Body of pancreas (tissue), 4 donors: ENCODE results near the gene CDKAL1. TPM values are rescaled to one million over a fixed set of nuclear protein-coding genes. Genes with fewer than 3 reads are reported as not detected.

Experiments
- ATAC-seq: fragments of 150-250 bp; one replicate; pipeline ENCODE4 v1.9.1; 2016
- DNase-seq, 4 donors: peaks; one replicate each; pipeline ENCODE4 v3.0.0-alpha.2; 2019
- H3K27ac ChIP-seq, 4 donors: fragments of 200-600 bp; sonication (generic); 1 replicate in 3 of 4; 2 replicates in 1 of 4; pipeline versions ENCODE4 v1.5.1 to v1.6.1; 2016 to 2019; ENCODE audit warnings: mild to moderate bottlenecking in 1 of 4, mixed read lengths in 1 of 4, moderate library complexity in 1 of 4
- H3K27me3 ChIP-seq, 2 donors: fragments of 200-600 bp; sonication (generic); one replicate each; pipeline ENCODE4 v1.6.0; 2016; ENCODE audit warnings: mild to moderate bottlenecking in 1 of 2
- H3K36me3 ChIP-seq, 2 donors: fragments of 200-600 bp; sonication (generic); replicated peaks in 1 of 2; 2 replicates each; pipeline ENCODE4 v1.5.1; 2016; ENCODE audit warnings: low read depth in 2 of 2; ENCODE audit not compliant: insufficient read depth in 1 of 2
- H3K4me1 ChIP-seq: fragments of 200-600 bp; sonication (generic); one replicate; pipeline ENCODE4 v1.6.0; 2016
- H3K4me3 ChIP-seq, 2 donors: fragments of 200-600 bp; sonication (generic); 1 replicate in 1 of 2; 2 replicates in 1 of 2; pipeline ENCODE4 v1.5.1; 2016 to 2019
- H3K9me3 ChIP-seq, 3 donors: fragments of 200-600 bp; sonication (generic); 1 replicate in 2 of 3; 2 replicates in 1 of 3; pipeline ENCODE4 v1.5.1; 2016
- CTCF ChIP-seq, 7 experiments: fragments of 450-650 bp in 4 of 7; fragments of 200-600 bp in 3 of 7; sonication (generic) in 3 of 7; IDR thresholded peaks; one replicate each; pipeline ENCODE4 v1.5.1; 2016 to 2019; ENCODE audit warnings: antibody characterized with exemption in 7 of 7
- POLR2A ChIP-seq, 3 donors: fragments of 450-650 bp; IDR thresholded peaks; one replicate each; pipeline ENCODE4 v1.6.1; 2016; ENCODE audit warnings: antibody characterized with exemption in 3 of 3, mild to moderate bottlenecking in 2 of 3
- WGBS, 2 donors: methylation state at CpG; one replicate each; pipeline ENCODE4 v1.1.5; 2017; 5-methylcytosine and 5-hydroxymethylcytosine counted together
- intact Hi-C: fragments of 100-400 bp; cut with DNase I; formaldehyde crosslinking; loops from one replicate; pipeline ENCODE4 v1.15.1; 2023
- total RNA-seq, 2 donors: library from RNA; depleted of rRNA; stranded (reverse); fragments of >200 nt; gene quantifications; one replicate each; pipeline ENCODE4 v1.1.0, GENCODE V29; 2016

The CDKAL1 gene
- total RNA-seq, 2 donors from 2014 or later: 16.3 to 18.1 TPM

DNA sequence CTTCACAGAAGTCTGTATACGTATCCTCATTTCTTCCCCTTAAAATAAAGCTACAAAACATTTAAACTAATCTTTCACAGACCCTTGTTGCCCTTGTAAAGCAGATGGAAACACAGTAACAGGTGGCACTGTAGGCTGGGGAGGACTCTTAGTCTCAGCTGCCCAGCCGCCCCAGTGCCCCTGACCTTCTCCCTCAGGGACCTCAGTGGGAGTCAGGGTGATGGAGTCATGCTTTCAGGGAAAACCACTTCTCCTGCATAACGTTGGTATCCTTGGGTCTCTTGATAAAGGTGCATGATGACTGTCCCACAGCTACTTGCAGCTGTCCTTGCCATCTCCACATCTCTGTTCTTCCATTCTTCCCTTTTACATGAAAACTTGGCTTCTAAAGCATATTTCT lies 198.6 kb downstream of the CDKAL1 start:
- intact Hi-C loops: no loop called here
- 65 to 72% methylated on average over 3 of the region's 3 CpGs for WGBS, 2 donors
- H3K36me3 ChIP-seq: no peaks in the 10 kb centered on the region
- no peak overlapping the region for H3K27ac ChIP-seq
- H3K9me3 ChIP-seq: no peaks in the 10 kb centered on the region
- no peaks in the 10 kb centered on the region for H3K4me1 ChIP-seq
- H3K4me3 ChIP-seq: no peak overlapping the region
- no peak for TF ChIP-seq POLR2A (IDR thresholded peaks at IDR 0.05)
- ATAC-seq (no peak), DNase-seq (no peak)
- no peaks in the 10 kb centered on the region for H3K27me3 ChIP-seq

DNA sequence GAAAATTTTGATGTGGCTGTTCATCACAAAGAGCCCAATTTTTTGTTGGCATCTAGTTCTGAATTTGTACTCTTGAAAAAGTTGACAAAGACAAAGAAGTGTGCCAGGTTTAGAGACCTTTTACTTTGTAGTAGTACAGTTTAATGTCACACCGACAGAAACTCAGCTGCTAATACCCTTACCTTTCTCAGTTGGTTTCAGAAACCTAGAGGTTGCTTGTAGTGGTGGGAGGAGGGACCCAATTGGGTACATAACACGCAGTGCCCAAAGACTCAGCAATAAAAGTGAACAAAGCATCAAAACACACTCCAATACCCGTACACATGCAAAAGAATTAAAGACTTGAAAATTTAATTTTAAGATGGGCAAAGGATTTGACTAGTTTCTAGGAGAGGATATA lies 203.7 kb downstream of the CDKAL1 start:
- H3K4me3 ChIP-seq: no peak overlapping the region
- WGBS, 2 donors: 89 to 95% methylated on average over 3 of the region's 3 CpGs
- intact Hi-C loops: no loop called here
- no peak for DNase-seq
- no peaks in the 10 kb centered on the region for H3K27me3 ChIP-seq
- TF ChIP-seq CTCF (IDR thresholded peaks at IDR 0.05) (no peak), POLR2A (IDR thresholded peaks at IDR 0.05) (no peak)
- H3K36me3 ChIP-seq: no peaks in the 10 kb centered on the region
- no peaks in the 10 kb centered on the region for H3K9me3 ChIP-seq
- H3K27ac ChIP-seq: no peak overlapping the region
- H3K4me1 ChIP-seq: no peaks in the 10 kb centered on the region
- no peak for ATAC-seq

- H3K27me3 ChIP-seq: no peaks in the 10 kb centered on the region
- ATAC-seq (no peak), DNase-seq (no peak)
- no peak for TF ChIP-seq CTCF (IDR thresholded peaks at IDR 0.05)
- TF ChIP-seq POLR2A (IDR thresholded peaks at IDR 0.05): no peak
- WGBS, 2 donors: 90 to 94% methylated on average over 4 of the region's 4 CpGs
- H3K4me1 ChIP-seq: peaks cover 12% of the 10 kb centered on the region
- H3K36me3 ChIP-seq: no peaks in the 10 kb centered on the region
- no peak overlapping the region for H3K27ac ChIP-seq
- H3K9me3 ChIP-seq: no peaks in the 10 kb centered on the region
- H3K4me3 ChIP-seq: no peak overlapping the region
- intact Hi-C loops: no loop called here
Observed at GRCh38 chr6:20740088-20740487, 205.8 kb downstream of the CDKAL1 start.

DNA sequence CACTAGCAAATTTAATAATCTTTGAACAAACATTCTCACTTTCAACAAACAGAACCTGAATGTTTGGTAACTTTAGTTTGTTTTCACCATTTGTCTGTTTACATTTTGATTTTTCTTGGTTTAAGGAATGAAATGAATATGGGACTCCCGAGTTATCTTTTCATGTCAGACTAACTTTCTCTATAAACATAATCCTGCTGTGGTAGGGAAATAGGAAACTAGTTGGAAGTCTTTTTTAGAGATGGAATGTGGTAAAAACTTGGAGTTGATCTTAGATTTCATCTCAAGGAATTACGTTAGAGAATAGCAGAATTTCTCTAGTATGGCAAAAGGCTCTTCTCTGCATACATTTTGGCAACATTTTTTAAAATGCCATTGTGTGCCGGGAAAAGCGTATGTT lies 206.5 kb downstream of the CDKAL1 start:
- no peak overlapping the region for H3K4me3 ChIP-seq
- H3K4me1 ChIP-seq: peaks cover 19% of the 10 kb centered on the region
- TF ChIP-seq POLR2A (IDR thresholded peaks at IDR 0.05): no peak
- no peak overlapping the region for H3K27ac ChIP-seq
- H3K9me3 ChIP-seq: no peaks in the 10 kb centered on the region
- no peaks in the 10 kb centered on the region for H3K36me3 ChIP-seq
- ATAC-seq: no peak
- no peaks in the 10 kb centered on the region for H3K27me3 ChIP-seq
- 72 to 73% methylated on average over 4 of the region's 4 CpGs for WGBS, 2 donors
- intact Hi-C loops: no loop called here
- no peak for DNase-seq

DNA sequence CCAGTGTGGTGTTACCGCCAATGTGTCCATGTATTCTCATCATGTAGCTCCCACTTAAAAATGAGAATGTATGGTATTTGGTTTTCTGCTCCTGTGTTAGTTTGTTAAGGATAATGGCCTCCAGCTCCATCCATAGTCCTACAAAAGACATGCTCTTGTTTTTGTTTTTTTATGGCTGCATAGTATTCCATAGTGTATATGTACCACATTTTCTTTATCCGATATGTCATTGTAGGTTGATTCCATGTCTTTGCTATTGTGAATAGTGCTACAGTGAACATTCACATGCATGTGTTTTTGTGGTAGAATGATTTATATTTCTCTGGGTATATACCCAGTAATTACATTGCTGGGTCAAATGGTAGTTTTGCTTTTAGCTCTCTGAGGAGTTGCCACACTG lies 207.2 kb downstream of the CDKAL1 start:
- no peaks in the 10 kb centered on the region for H3K9me3 ChIP-seq
- 97 to 100% methylated on average over 2 of the region's 2 CpGs for WGBS, 2 donors

More for the DNA sequence above, 207.2 kb downstream of the CDKAL1 start:
- intact Hi-C loops: no loop called here
- Histone ChIP-seq H3K27ac (no peak overlapping the region), H3K27me3 (no peaks in the 10 kb centered on the region), H3K4me1 (peaks cover 23% of the 10 kb centered on the region), H3K36me3 (no peaks in the 10 kb centered on the region), H3K4me3 (no peak overlapping the region)
- TF ChIP-seq POLR2A (IDR thresholded peaks at IDR 0.05) (no peak), CTCF (IDR thresholded peaks at IDR 0.05) (no peak)
- no peak for ATAC-seq
- DNase-seq: no peak
